ENCODE data around the gene ACOT11.

DNA sequence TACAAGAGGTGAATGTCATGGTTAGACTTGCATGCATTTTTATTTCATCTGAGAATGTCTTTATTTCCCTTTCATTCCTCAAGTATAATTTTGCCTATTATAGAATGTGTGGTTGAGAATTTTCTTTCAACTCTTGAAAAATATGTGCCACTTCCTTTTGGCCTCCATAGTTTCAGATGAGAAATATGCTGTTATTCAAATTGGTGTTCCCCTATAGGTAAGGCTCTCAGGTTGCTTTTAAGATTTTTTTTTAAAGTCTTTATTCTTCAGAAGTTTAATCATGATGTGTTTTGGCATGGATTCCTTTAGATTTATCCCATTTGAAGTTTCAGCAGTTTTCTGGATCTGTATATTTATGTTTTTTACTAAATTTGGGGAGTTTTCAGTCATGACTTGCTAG is 95.7 kb downstream of the ACOT11 start:
- TF ChIP-seq, protein P1, sequence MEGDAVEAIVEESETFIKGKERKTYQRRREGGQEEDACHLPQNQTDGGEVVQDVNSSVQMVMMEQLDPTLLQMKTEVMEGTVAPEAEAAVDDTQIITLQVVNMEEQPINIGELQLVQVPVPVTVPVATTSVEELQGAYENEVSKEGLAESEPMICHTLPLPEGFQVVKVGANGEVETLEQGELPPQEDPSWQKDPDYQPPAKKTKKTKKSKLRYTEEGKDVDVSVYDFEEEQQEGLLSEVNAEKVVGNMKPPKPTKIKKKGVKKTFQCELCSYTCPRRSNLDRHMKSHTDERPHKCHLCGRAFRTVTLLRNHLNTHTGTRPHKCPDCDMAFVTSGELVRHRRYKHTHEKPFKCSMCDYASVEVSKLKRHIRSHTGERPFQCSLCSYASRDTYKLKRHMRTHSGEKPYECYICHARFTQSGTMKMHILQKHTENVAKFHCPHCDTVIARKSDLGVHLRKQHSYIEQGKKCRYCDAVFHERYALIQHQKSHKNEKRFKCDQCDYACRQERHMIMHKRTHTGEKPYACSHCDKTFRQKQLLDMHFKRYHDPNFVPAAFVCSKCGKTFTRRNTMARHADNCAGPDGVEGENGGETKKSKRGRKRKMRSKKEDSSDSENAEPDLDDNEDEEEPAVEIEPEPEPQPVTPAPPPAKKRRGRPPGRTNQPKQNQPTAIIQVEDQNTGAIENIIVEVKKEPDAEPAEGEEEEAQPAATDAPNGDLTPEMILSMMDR (optimal IDR thresholded peaks at IDR 0.05 in 1 of 3, IDR thresholded peaks at IDR 0.05 in 1 of 3, conservative IDR thresholded peaks at IDR 0.05 in 1 of 3; ENCODE audit: extremely low read depth in 1 of 3, insufficient read depth in 2 of 3, low read length in 3 of 3) = no peak
- no peak for TF ChIP-seq EZH2 (IDR thresholded peaks at IDR 0.05; ENCODE audit: low read length)
